ENCODE measurements around the gene MANBA. TPM values are rescaled to one million over a fixed set of nuclear protein-coding genes. Genes with fewer than 3 reads are reported as not detected.
A peak's percentile ranks its signal among the peaks of the same experiment; 100 is the strongest.

Gene MANBA
- total RNA-seq, 1 experiment from 2014 or later: 13.6 TPM

DNA sequence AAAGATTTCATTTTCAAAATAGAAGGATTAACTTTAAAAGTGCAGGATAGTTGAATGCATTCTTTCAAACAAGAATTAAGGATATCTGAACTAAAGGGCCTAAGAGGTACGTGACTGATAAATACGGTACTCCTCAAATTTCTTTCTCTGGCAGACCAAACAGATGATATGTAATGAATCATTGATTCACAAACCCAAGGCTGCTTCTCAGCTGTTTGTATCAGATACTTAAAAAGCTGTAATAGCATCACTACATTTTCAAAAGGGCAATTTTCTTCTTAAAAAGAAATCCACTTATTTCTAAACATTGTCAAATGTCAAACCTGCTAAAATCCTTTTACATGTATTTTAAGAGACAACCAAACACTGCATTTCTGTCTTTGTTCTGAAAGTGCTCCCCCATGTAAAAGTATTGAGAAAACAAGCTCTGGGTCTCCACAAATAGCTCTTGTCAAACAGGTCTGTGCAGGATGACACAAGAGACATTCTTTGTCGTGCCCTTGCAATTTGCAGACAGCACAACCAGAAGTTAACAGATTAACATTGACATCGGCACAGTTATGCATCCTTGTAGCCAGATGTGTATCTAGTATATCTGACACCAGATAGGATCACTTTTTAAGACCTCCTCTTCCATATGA is 82.0 kb downstream of the MANBA start:
- no TSS peak for BruUV-seq (replicated peaks)
- Mint-ChIP-seq H3K36me3 (ENCODE audit: insufficient read depth, unreplicated experiment) (peaks cover 6% of the 10 kb centered on the region), H3K27me3 (ENCODE audit: unreplicated experiment) (no peaks in the 10 kb centered on the region), H3K9me3 (ENCODE audit: low read depth, unreplicated experiment) (no peaks in the 10 kb centered on the region), H3K27ac (ENCODE audit: unreplicated experiment) (no peak overlapping the region), H3K4me1 (ENCODE audit: low read depth, unreplicated experiment) (no peaks in the 10 kb centered on the region), H3K4me3 (ENCODE audit: low read depth, unreplicated experiment) (no peak overlapping the region)
- DNase-seq: peak; percentile 2
- intact Hi-C loops (cut with micrococcal nuclease; ENCODE audit: unreplicated experiment): no loop called here
- CTCF ChIA-PET: interaction anchor here (0.8 kb wide), 1 partner anchor 57 kb away, joined by 3 read pairs; no protein-coding TSS in a partner anchor
- TF ChIP-seq, protein P1, sequence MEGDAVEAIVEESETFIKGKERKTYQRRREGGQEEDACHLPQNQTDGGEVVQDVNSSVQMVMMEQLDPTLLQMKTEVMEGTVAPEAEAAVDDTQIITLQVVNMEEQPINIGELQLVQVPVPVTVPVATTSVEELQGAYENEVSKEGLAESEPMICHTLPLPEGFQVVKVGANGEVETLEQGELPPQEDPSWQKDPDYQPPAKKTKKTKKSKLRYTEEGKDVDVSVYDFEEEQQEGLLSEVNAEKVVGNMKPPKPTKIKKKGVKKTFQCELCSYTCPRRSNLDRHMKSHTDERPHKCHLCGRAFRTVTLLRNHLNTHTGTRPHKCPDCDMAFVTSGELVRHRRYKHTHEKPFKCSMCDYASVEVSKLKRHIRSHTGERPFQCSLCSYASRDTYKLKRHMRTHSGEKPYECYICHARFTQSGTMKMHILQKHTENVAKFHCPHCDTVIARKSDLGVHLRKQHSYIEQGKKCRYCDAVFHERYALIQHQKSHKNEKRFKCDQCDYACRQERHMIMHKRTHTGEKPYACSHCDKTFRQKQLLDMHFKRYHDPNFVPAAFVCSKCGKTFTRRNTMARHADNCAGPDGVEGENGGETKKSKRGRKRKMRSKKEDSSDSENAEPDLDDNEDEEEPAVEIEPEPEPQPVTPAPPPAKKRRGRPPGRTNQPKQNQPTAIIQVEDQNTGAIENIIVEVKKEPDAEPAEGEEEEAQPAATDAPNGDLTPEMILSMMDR (IDR thresholded peaks at IDR 0.05; ENCODE audit: unreplicated experiment): no peak

DNA sequence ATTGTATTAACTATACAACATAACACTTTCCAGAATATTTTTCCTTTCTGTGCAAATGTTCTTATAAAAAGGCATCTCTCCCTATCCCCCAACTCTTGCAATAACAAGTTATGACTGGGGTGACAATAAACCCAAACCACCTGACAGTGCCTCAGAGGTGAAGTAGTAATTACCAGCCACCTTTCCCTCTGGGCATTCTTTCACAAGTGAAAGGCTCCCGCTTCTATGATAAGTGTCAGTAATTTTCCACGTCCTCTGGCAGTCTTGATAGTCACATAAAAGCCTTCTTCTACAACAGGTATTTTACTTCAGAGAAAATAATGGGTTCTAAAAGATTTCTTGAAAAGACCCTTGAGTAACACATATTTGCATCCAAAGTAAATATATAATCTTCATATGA is 82.7 kb downstream of the MANBA start:
- no TSS peak for BruUV-seq (replicated peaks)
- DNase-seq: no peak
- no peak overlapping the region for H3K4me3 Mint-ChIP-seq (ENCODE audit: low read depth, unreplicated experiment)
- TF ChIP-seq, protein P1 (IDR thresholded peaks at IDR 0.05; ENCODE audit: unreplicated experiment): no peak
- no peaks in the 10 kb centered on the region for H3K9me3 Mint-ChIP-seq (ENCODE audit: low read depth, unreplicated experiment)
- H3K27me3 Mint-ChIP-seq (ENCODE audit: unreplicated experiment): no peaks in the 10 kb centered on the region
- peaks cover 6% of the 10 kb centered on the region for H3K36me3 Mint-ChIP-seq (ENCODE audit: insufficient read depth, unreplicated experiment)
- intact Hi-C loops (cut with micrococcal nuclease; ENCODE audit: unreplicated experiment): no loop called here
- H3K4me1 Mint-ChIP-seq (ENCODE audit: low read depth, unreplicated experiment): no peaks in the 10 kb centered on the region
- CTCF ChIA-PET: no interaction called here
- no peak overlapping the region for H3K27ac Mint-ChIP-seq (ENCODE audit: unreplicated experiment)

DNA sequence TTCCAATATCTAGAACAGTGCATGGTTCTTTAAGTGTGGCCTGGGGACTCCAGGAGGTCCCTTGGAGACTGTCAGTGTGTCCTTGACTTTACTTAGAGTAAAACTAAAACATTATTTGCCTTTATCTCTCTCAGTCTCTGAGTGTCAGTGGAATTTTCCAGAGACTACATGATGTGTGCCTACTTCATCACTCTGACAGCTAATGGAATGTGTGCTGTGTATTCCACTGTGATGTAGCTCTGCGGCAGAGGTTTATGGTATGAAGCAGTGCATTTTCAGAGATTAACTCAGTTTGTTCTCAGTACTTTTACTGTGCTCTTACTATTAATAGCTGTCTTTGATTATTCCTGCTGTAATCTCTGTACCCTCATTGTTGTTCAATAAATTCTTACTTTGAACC is 85.6 kb downstream of the MANBA start:
- Mint-ChIP-seq H3K9me3 (ENCODE audit: low read depth, unreplicated experiment) (no peaks in the 10 kb centered on the region), H3K27ac (ENCODE audit: unreplicated experiment) (no peak overlapping the region), H3K36me3 (ENCODE audit: insufficient read depth, unreplicated experiment) (no peaks in the 10 kb centered on the region), H3K4me3 (ENCODE audit: low read depth, unreplicated experiment) (no peak overlapping the region), H3K4me1 (ENCODE audit: low read depth, unreplicated experiment) (no peaks in the 10 kb centered on the region), H3K27me3 (ENCODE audit: unreplicated experiment) (no peaks in the 10 kb centered on the region)
- intact Hi-C loops (cut with micrococcal nuclease; ENCODE audit: unreplicated experiment): no loop called here
- BruUV-seq (replicated peaks): no TSS peak
- no peak for DNase-seq
- TF ChIP-seq, protein P1 (IDR thresholded peaks at IDR 0.05; ENCODE audit: unreplicated experiment): no peak
- CTCF ChIA-PET: no interaction called here

DNA sequence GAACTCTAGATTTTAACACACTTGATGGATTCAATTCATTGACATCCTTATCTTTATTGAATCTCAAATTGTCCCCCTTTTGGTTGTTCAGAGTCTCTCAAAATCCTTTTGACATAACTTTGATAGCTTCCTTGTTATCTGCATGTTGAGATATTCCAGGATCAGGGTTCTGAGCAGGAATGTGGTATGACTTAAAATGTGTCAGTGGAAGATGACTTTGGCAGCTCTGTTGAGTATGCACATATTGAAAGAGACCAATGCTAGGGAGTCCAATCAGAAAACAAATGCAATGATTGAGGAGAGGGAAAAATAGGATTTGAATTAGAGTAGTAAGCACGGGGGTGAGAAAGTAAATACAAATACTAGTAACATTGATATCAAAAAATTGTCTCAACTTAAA is 93.8 kb downstream of the MANBA start:
- DNase-seq: no peak
- intact Hi-C loops (cut with micrococcal nuclease; ENCODE audit: unreplicated experiment): no loop called here
- Mint-ChIP-seq H3K9me3 (ENCODE audit: low read depth, unreplicated experiment) (no peaks in the 10 kb centered on the region), H3K4me3 (ENCODE audit: low read depth, unreplicated experiment) (no peak overlapping the region), H3K4me1 (ENCODE audit: low read depth, unreplicated experiment) (no peaks in the 10 kb centered on the region), H3K36me3 (ENCODE audit: insufficient read depth, unreplicated experiment) (no peaks in the 10 kb centered on the region), H3K27me3 (ENCODE audit: unreplicated experiment) (no peaks in the 10 kb centered on the region), H3K27ac (ENCODE audit: unreplicated experiment) (no peak overlapping the region)
- TF ChIP-seq, protein P1 (IDR thresholded peaks at IDR 0.05; ENCODE audit: unreplicated experiment): no peak
- no TSS peak for BruUV-seq (replicated peaks)
- CTCF ChIA-PET: no interaction called here

All from Calu3 (cell line).